Measurements from ENCODE around the gene IGF2R.

Gene IGF2R

DNA sequence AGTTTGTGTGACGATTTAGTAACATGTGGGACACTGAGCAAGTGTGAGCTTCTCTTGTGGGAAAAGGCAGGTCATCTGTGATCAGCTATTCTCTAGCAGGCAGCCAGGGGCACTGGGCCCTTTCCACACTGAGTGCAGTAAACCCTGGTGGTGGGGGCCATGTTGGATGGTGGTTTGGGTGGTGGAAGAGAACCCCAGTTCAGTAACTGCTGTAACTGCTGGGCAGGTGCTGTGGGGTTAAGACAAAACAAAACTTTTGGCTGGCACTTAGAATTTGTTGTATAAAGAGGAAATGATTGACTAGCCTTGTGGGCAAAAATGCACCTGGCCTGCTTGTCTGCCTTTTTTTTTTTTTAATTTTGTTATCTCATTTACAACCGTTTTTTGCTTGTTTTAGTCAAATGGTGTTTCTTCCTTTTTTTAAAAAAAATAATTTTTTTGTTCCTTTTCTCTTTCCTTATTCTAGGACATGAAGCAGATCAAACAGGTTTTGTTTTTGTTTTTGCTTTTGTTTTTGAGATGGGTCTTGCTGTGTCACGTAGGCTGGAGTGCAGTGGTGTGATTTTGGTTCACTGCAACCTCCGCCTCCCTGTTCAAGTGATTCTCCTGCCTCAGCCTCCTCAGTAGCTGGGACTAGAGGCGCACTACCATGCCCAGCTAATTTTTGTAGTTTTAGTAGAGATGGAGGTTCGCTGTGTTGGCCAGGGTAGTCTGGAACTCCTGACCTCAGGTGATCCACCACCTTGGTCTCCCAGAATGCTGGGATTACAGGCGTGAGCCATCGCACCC lies 59.8 kb downstream of the IGF2R start:
- DNase-seq = no peak

DNA sequence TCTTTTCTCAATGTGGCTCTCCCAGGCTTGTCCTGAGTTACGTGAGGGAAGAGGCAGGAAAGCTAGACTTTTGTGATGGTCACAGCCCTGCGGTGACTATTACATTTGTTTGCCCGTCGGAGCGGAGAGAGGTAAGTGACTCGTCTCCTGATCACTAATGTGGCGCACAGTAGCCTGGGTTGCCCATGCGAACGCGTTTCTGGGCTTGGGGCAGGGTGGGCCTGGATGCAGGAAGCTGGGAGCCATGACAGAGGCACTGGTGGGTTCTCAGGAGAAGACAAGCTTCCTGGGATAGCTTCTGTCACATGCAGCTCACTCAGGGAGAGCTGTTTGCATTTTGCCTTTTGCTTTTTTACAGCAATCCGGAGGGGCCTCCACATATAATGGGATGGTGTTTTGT lies 60.6 kb downstream of the IGF2R start:
- no peak for DNase-seq

DNA sequence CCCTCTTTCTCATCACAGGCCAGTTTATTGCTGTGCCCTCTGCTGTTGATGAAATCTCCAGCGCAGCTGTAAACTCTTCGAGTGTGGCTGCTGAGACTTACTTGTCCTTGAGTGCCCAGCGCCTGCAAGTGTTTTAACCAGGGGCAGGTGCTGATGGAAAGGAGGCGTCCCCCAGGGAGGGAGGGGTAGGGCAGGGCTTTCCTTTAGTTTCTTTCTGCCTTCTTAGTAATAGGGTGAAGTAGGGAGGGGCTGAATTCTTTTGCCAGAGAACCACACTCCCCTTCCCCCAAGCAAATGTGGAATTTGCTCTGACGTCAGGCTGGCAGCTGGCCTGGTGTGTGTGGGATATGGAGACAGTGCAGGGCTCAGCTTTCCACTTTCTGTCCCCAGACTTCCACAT lies 61.2 kb downstream of the IGF2R start:
- DNase-seq = no peak

DNA sequence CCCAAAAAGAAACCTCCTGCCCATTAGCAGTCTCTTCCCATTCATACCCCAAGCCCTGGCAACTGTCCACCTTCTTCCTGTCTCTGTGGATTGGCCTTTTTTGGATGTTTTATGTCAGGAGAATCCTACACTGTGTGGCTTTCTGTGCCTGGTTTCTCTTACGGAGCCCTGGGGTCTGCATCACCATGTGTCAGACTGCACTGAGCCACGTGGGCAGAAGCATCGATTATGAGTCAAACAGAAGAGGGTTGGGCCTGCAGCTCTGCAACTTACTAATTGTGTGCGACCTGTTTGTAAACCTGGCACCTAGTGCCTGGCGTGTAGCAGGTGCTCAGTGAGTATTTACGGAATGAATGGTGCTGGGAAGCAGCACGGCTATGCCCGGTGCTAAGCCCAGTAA lies 62.6 kb downstream of the IGF2R start:
- no peak for DNase-seq

DNA sequence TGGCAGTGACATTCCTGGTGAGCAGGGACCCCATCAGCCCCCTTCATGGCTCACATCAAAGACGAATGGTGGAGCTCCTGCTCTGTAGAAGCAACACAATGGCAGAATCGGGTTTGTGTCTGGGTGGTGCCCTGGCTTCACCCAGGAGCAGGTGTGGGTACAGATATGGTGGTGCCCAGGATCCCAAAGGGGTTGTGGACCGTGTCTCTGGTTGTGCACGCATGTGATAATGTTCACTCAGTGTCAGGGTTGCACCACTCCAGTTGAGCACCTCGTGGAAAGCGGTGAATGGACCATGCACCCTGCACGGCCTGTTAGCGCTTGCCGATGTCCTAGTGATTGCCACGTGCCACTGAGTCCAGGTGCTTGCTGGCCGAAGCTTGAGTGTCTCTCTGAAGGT lies 63.0 kb downstream of the IGF2R start:
- no peak for DNase-seq

DNA sequence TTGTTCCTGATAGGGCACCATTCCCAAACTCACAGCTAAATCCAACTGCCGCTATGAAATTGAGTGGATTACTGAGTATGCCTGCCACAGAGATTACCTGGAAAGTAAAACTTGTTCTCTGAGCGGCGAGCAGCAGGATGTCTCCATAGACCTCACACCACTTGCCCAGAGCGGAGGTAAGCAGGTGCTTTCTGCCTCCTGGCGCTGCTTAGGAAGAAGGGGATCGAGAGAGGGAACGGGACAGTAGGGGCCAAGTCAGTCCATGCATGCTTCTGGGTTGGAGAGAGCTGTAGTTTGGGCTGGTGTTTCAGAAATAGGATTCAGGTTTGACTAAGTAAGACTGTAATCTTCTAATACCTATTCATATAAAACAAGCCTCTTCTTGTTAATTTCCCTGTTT lies 63.7 kb downstream of the IGF2R start:
- DNase-seq = no peak

DNA sequence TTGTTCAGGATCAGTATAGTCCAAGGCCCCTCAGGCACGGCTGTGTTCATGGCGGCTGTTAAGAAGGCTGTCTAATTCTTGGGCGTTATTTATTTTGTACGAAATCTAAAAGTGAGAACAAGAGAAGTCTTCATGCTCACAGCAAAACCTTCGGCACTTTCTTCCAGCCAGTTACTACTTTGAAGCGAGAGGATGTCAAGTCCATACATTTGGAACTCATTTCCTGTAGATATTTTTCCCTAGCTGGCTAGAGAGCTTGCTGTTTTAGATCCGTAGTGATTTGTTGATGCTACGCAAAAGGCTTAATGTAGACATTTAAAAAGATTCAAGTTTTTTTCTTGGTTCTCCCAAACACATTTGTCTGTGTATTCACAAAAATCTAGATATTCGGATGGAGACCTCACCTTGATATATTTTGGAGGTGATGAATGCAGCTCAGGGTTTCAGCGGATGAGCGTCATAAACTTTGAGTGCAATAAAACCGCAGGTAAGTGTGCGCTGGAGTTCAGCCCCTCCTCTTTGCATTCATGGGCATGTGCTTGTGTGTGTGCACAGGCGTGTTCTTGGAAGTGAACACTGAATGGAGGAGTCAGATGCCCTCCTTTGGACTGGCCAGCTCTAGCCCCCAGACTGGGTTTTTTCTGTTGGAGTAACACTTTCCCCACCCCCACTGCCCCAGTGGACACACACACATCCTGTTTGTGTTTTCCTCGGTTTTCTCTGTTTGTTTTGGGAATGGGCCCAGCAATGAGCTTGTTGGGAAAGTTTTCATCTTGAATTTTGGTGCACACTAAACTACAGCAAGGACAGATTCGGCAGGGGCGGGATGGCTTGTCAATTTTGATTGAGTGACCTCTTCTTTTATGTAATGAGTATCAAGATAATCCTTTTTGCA lies 65.4 kb downstream of the IGF2R start:
- no peak for DNase-seq

DNA sequence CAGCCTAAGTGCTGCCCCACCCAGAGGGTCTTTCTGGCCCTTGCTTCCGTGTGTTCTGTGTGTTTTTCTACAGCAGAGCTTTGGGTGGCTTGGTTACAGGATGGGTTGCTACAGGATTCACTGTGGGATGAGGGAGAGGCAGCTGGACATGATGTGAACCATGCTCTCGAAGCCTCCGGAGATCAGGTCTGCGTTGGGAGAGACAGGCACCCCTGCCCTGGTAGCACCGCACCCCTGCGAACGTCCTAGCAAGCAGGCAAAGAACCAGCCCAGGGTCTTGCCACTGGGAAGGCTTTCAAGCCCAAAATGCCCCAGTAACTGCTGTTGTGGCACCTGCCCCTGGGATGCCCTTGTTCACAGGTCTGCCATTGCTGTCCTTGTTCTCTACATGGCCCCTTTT lies 66.4 kb downstream of the IGF2R start:
- DNase-seq = no peak

DNA sequence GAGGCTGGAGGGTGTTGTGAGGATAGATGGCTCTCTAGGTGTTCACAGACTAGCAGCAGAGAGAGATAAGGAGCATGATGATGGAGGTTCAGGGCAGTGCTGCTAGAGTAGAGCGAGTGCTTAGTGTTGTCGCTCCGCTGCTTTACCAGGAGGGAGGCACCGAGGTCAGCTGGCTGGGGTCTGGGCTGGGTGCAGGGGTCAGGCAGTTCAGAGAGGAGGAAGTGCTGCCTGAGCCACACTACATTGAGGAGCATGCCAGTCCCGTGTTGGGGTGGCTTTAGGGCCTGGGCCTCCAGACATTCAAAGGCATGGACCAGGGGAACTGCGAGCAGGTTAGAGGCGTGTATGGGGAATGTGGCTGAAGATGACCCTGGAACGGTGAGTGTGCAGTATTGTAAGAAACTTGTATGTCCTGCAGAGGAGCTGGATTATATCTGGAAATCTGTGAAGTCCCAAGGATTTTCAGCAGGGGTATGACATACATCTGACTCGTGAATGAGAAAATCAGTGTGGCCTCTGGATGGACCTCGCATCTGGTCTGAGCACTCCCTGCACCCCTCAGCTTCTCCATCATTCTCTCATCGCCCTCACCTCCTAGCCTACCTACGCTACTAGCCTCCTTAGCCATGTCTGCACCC lies 66.9 kb downstream of the IGF2R start:
- DNase-seq = no peak

DNA sequence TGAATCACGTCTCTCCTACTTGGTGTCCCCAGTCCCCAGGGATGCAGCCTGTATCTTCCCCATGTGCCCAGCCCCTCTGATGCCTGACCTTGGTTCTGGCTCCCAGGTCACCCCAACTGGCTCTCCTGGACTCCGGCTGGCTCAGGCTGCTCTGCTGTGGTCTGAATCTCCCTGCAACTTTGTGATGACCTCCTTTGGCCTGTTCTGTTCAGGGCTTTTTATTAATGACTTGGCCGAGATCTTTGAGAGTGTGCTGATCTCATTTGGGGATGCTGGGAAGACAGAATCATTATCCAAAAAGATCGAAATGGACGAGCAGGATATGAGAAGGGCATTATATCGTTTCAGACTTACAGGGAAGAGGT lies 67.4 kb downstream of the IGF2R start:
- no peak for DNase-seq

DNA sequence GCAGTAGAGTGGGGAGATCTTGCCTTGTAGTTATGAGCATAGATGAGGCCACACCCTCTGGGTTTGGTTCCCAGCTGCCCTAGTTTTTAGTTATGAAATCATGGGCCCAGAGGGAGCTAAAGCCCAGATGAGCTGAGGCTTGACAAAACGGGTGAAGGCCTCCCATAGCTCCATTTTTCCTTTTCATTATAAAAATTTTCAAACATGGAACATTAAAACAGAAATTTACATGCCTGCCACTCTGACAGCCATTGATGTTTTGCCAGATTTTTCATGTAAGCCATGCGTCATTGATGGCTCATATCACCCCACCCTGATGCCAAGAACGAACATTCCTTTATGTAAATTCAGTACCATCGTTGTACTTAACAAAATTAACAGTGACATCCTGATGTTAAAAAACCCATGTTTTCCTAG lies 67.9 kb downstream of the IGF2R start:
- DNase-seq = no peak

DNA sequence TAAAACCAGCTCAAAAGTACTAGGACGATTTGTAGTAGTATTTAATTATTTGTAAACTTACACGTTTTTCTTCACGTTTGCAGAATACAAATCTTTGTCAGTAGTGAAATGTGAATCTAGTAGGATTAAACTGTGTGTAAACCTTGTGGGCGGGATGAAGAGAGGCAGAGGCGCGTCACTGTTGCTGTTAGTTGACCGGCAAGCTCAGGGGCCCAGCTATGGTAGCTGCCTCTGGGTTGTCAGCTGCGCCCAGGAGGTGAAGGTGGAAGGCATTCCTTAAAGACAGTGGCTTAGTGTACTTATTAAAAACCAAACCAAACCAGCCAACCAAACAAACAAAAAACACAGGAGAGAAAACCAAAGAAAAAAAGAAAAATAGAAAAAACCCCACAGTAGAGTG lies 69.6 kb downstream of the IGF2R start:
- DNase-seq = no peak

DNA sequence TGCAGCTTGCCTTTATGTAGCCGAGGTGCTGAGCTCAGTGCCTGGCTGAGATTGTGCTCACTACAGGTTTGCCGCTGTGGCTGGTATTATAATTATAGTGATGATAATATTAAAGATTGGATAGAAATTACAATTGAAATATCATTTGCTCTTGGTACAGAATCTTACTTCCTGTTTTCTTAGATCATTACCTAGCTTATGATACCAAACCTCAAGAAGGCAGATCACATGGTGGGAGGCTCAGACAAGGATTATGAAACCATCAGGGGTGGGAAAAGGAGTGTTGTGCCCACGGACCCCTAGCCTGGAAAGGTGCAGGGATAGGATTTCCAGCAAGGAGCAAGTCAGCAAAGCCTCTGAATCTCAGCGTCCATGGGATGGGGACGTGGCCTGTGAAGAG lies 70.6 kb downstream of the IGF2R start:
- no peak for DNase-seq

DNA sequence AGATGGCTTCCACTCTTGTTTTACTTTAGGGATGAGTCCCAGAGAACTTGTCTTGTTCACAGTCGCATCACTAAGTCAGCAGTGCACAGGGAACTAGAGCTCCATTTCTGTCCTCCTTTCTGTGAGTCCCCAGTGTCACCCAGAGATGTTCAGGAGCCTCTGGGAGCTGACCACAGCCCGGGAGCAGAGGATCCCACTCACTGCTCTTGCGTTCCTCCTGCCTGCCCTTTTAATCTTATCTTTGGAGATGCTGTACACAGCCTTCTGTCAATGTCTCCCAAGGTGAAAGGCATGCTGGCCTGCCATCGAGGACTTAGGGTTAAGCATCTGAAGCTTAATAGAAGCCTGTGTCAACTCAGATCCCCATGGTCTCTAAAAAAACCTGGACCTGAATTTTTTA lies 71.2 kb downstream of the IGF2R start:
- DNase-seq = no peak

DNA sequence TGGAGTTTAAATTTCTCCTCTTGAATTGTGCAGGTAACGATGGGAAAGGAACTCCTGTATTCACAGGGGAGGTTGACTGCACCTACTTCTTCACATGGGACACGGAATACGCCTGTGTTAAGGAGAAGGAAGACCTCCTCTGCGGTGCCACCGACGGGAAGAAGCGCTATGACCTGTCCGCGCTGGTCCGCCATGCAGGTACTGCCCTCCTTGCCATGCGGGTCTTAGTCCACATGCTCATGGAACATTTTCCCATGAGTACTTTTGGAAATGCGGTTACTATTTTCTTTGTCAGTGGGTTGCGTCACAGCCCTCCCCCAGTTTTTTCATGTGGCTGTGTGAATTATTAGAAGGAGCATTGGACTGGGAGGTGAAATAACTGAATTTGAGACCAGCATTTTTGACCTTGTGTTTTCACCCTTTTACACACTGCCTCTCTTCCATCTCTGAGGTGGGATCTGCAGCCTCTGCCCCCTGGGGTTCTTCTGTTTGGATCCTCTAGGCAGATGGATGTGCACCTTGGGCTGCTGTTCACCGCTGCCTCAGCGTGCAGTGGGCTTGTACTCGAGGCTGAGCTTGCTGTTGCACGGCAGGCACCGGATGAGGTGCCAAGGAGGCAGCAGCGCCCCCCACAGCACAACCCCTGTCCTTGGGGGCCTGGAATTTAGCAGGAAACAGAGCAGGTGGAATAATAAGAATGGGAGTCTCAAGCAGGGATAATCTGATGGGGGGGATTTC lies 71.8 kb downstream of the IGF2R start:
- no peak for DNase-seq

DNA sequence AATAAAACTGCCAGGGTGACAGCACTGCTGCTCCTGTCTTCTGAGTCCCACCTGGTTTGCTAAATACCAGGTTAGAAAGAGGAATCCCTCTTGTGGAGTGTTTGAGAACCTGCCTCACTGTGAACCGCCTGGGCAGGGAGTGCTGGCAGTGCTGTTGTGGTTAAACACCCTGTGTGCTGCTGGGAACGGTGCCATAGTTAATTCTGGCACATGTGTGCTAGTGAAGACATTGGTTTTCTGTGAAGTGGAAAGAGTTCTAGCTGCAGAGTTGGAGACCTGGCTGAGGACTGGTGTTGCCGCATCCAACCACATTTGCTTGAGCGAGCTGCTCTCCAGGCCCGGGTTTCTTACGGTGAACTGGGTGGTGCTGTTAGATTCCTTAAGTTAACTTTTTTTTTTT lies 72.7 kb downstream of the IGF2R start:
- peak; percentile 57 for DNase-seq

DNA sequence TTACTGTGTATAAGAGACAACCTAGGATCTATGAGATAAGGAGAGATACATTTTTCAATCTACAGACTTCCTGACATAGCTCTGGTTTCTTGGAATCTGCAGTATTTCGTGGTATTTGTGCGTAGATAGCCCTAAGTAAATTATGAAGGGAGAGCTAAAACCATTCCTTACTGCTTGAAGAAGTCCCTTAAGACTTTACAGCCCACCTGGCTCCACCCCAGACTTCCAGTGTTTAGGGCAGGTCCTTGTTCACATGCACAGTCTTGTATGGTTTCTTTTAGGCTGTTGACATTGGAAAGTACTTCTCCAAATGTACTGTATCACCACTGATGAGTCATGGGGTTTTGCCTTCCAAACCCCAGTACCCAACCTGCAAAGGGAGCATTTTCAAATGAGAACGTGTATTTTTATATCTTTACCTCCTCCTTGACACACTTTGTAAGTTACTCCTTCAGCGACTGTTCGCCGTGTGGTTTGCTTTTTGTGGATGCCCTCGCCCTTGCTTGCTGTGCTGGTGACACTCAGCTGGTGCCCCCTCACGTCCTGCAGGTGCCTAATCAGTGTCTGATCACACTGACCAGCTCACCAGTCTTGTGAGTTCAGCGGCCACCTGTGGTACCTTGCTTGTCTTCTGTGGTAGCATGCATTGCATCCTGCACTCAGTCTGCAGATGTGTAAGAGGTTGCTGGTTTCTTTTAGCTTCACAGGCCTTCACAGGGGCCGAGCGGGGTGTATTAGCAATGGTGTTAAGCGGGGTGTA lies 73.3 kb downstream of the IGF2R start:
- no peak for DNase-seq

DNA sequence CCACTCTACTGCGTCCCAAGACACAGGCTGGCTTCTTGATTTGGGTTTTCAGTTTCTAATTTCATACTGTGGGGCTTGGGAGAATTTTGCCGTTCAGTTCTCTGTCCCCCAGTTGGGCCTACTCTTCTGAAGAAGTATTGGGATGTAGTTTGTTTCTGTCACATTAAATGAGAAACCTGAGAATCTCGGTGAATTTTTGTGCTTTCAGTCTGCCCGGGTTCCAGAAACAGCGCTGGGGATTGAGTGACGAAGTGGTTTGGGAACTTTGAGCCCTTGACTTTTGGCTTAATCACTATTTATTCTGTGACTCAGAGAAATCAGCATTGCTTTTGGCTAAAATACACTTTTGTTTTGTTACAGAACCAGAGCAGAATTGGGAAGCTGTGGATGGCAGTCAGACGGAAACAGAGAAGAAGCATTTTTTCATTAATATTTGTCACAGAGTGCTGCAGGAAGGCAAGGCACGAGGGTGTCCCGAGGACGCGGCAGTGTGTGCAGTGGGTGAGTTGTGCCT lies 74.0 kb downstream of the IGF2R start:
- no peak for DNase-seq

DNA sequence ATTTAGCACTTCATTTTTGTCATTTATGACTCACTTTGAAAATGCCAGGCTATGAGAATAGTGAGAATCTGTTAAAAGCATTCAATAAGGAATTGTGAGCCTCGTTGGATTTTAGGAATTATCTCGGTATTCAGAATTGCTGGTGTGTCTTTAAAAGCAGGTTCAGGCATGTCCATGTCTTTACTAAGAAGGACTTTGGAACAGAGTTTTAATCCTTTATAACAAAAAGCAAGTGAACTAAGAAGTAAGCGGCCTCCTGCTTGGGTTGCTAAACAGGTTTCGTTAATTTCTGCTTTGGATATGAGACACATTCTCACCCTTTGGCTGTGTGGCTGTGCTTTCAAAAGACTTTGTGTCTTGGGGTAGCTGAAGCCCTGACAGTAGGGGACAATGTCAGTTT lies 74.9 kb downstream of the IGF2R start:
- DNase-seq = no peak

DNA sequence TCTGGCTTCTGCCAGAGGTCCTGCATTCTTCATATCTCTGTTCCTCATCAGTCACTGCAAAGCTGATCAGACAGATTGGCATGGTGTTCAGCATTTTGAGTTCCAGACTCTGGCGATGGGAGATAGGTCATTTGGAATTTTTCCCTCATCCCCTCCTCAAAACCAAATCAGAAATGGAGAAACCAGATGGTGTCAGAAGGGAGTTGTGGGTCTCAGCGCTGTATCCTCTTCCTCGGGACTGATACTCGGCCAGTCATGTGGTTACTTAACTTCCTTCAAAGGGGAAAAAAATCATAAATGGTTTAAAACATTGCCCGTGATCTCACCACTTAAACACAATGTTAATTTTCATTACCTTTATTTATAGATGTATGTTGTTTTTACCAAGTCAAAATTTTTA lies 75.8 kb downstream of the IGF2R start:
- DNase-seq = no peak

DNA sequence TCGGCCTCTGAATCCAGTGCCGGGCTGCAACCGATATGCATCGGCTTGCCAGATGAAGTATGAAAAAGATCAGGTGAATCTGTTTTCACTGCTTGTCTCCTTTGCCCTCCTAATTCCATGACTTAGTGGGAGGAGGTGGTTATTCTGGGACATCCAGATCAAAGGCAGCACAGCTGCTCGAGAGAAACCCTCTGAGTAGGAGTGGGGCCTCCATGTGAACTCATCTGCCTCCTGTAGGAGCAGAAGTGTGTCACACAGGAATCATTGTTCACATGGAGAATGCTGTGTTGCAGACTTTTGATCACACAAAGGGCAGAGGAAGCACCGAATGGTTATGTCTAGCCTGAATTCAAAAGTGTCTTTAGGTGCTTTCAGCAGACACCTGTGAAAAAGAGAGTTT lies 79.6 kb downstream of the IGF2R start:
- no peak for DNase-seq

DNA sequence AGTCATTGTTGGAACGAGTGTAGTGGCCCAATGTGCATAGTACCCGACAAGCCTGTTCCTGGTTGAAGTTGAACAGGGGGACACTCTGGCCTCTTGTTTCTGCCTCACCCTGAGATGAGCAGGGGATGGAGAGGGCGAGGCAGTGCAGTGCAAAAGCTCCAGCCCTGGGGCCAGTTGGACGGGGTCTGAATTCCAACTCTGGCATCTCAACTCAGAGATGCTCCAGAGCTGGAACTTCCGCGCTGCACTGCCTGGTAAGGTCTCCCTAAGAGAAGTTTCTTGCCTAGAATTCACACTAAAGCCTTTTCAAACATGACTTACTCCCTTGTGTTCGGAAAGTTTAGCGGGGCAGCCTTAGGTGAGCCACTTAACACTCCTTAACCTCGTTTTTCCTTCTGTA lies 80.5 kb downstream of the IGF2R start:
- DNase-seq = no peak

Measured in hematopoietic multipotent progenitor cell treated with erythropoietin and hydrocortisone succinate and interleukin-3 and kit ligand, for 6 days (in vitro differentiated cells).